ENCODE data around the gene FBXO9. TPM values are rescaled to one million over a fixed set of nuclear protein-coding genes. Genes with fewer than 3 reads are reported as not detected.

FBXO9 gene
- total RNA-seq, 1 experiment from 2014 or later, result 68.4 TPM

GRCh38 chr6:53054532-53054931 is 10.7 kb upstream of the FBXO9 start:
- no peak for DNase-seq
- no peak overlapping the region for H3K23ac ChIP-seq (ENCODE audit: insufficient read length, low read depth, low read length)

More at GRCh38 chr6:53054532-53054931, 10.7 kb upstream of the FBXO9 start:
- TF ChIP-seq CTCF (conservative IDR thresholded peaks at IDR 0.05), result no peak
- no peak overlapping the region for H2BK120ac ChIP-seq (ENCODE audit: low read depth, low read length, poor library complexity, severe bottlenecking)
- no peak overlapping the region for H3K4me3 Mint-ChIP-seq
- H3K27ac Mint-ChIP-seq, result no peak overlapping the region
- H2BK5ac ChIP-seq (ENCODE audit: insufficient read length, low read length), result no peak overlapping the region
- H4K8ac ChIP-seq (replicated peaks; ENCODE audit: insufficient read length, low read depth, low read length), result no peak overlapping the region
- H3K4me2 ChIP-seq (ENCODE audit: insufficient read depth, insufficient read length, low read length), result no peak overlapping the region
- no peak overlapping the region for H4K91ac ChIP-seq (ENCODE audit: insufficient read length, low read depth, low read length)
- H3K4me1 ChIP-seq (ENCODE audit: insufficient read depth, low read length), result no peaks in the 10 kb centered on the region; the same call in 1 of the 2 replicates
- no peak overlapping the region for H2AK5ac ChIP-seq (ENCODE audit: insufficient read length, low read length)
- H3K27me3 ChIP-seq (ENCODE audit: insufficient read depth, low read length), result no peaks in the 10 kb centered on the region; the same call in 1 of the 2 replicates
- no peak overlapping the region for H2BK20ac ChIP-seq (ENCODE audit: low read depth, low read length, poor library complexity, severe bottlenecking)
- H2BK12ac ChIP-seq (ENCODE audit: insufficient read length, low read depth, low read length), result no peak overlapping the region
- no peak overlapping the region for H3K4ac ChIP-seq (ENCODE audit: low read depth, low read length)
- no peak overlapping the region for H3K56ac ChIP-seq (ENCODE audit: insufficient read length, low read depth, low read length)
- H3K9me3 ChIP-seq (ENCODE audit: control insufficient read depth, low read depth, low read length), result no peaks in the 10 kb centered on the region
- H3K9ac ChIP-seq (ENCODE audit: extremely low read depth, insufficient read length, low read length), result no peak overlapping the region
- H4K5ac ChIP-seq (ENCODE audit: insufficient read length, low read depth, low read length), result no peak overlapping the region
- H3K79me2 ChIP-seq (ENCODE audit: insufficient read depth, low read length), result no peaks in the 10 kb centered on the region; the same call in 1 of the 2 replicates
- H3K23me2 ChIP-seq (ENCODE audit: insufficient read length, low read depth, low read length, poor library complexity, severe bottlenecking), result no peaks in the 10 kb centered on the region
- no peak overlapping the region for H3K27ac ChIP-seq (ENCODE audit: insufficient read length, low read depth, low read length)
- H3K36me3 Mint-ChIP-seq (ENCODE audit: insufficient read depth in 1 of 3, low read depth in 3 of 3), result peaks cover 7 to 11% (median 10%) of the 10 kb centered on the region in 3 experiments; a peak in 6 of 7 replicates
- H3K4me1 Mint-ChIP-seq, result peaks cover 8 to 9% of the 10 kb centered on the region in 2 experiments
- peaks cover 3% of the 10 kb centered on the region in 2 experiments; a peak in 2 of 5 replicates for H3K9me3 Mint-ChIP-seq
- H2BK15ac ChIP-seq (ENCODE audit: low read depth, low read length), result no peak overlapping the region
- H3K18ac ChIP-seq (ENCODE audit: insufficient read length, low read depth, low read length), result no peak overlapping the region
- H4K20me1 ChIP-seq (ENCODE audit: control insufficient read depth, insufficient read depth, insufficient read length), result no peaks in the 10 kb centered on the region
- no peak overlapping the region for H3K14ac ChIP-seq (ENCODE audit: insufficient read depth, low read length)
- WGBS (ENCODE audit: extremely low coverage, insufficient read length, low lambda C conversion rate), result no CpG with 5 or more reads among the region's 4 CpGs
- H3T11ph ChIP-seq (ENCODE audit: low read length), result no peak overlapping the region
- H3K79me1 ChIP-seq (ENCODE audit: insufficient read depth, low read depth, low read length, poor library complexity, severe bottlenecking), result no peaks in the 10 kb centered on the region
- H2AFZ ChIP-seq (ENCODE audit: low read length), result no peak overlapping the region
- H3K27me3 Mint-ChIP-seq (ENCODE audit: low read depth), result no peaks in the 10 kb centered on the region
